Transverse colon (tissue), 4 donors: ENCODE data around the gene AOX1.

Source experiments
- EP300 ChIP-seq: sonication (generic); formaldehyde crosslinking; IDR thresholded peaks from one replicate; pipeline ENCODE4 v1.6.1; 2017; ENCODE audit warnings: antibody characterized with exemption, low read depth
- POLR2A ChIP-seq: fragments of 450-650 bp; IDR thresholded peaks from one replicate; pipeline ENCODE4 v1.6.1; 2016; ENCODE audit warnings: antibody characterized with exemption, mild to moderate bottlenecking, moderate library complexity
- POLR2AphosphoS5 ChIP-seq, 3 donors: sonication (generic); formaldehyde crosslinking; IDR thresholded peaks; one replicate each; pipeline ENCODE4 v1.6.1; 2016; ENCODE audit warnings: antibody characterized with exemption in 3 of 3
- TF ChIP-seq, protein P1 (sequence below), 5 experiments: fragments of 200-600 bp in 3 of 5; fragments of 450-650 bp in 2 of 5; sonication (generic) in 3 of 5; IDR thresholded peaks; 1 replicate in 2 of 5; 2 replicates in 3 of 5; pipeline ENCODE4 v1.5.1; 2016 to 2017; ENCODE audit warnings: antibody characterized with exemption in 5 of 5, inconsistent platforms in 3 of 5, mild to moderate bottlenecking in 2 of 5, moderate library complexity in 1 of 5

DNA sequence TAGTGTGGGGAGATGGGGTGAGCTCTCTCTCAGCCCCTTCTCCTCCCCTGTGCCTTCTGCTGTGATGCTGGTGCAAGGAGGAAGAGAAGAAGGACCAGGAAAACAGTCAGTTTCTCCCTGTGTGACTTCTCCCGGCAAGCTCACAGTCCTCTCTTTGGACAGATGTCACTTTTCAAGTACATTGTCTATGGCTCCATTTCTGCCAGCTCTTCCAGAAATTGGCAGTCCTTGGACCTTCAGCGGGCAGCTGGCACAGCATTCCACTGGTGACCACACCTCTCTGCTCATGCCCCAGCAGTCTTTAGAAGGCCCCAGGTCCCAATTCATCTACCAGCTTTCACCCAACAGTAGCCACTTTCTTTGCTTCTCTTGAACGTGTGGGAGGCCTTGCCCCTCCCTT, 63.9 kb downstream of the AOX1 start:
- TF ChIP-seq, protein P1, sequence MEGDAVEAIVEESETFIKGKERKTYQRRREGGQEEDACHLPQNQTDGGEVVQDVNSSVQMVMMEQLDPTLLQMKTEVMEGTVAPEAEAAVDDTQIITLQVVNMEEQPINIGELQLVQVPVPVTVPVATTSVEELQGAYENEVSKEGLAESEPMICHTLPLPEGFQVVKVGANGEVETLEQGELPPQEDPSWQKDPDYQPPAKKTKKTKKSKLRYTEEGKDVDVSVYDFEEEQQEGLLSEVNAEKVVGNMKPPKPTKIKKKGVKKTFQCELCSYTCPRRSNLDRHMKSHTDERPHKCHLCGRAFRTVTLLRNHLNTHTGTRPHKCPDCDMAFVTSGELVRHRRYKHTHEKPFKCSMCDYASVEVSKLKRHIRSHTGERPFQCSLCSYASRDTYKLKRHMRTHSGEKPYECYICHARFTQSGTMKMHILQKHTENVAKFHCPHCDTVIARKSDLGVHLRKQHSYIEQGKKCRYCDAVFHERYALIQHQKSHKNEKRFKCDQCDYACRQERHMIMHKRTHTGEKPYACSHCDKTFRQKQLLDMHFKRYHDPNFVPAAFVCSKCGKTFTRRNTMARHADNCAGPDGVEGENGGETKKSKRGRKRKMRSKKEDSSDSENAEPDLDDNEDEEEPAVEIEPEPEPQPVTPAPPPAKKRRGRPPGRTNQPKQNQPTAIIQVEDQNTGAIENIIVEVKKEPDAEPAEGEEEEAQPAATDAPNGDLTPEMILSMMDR (IDR thresholded peaks at IDR 0.05) = no peak
- TF ChIP-seq POLR2AphosphoS5 (IDR thresholded peaks at IDR 0.05) = no peak
- no peak for TF ChIP-seq POLR2A
- TF ChIP-seq EP300 = no peak
